Breast epithelium (tissue), 4 donors: Measurements from ENCODE around the gene HNRNPL. TPM values are rescaled to one million over a fixed set of nuclear protein-coding genes. Genes with fewer than 3 reads are reported as not detected.

Experiments
- DNase-seq, 2 donors: peaks; one replicate each; pipeline ENCODE4 v3.0.0-alpha.2; 2019; ENCODE audit warnings: low spot score in 2 of 2
- H3K27ac ChIP-seq, 2 donors: fragments of 200-600 bp; sonication (generic) in 1 of 2; one replicate each; pipeline ENCODE4 v1.5.1; 2016 to 2019; ENCODE audit warnings: mild to moderate bottlenecking in 1 of 2
- H3K27me3 ChIP-seq, 2 donors: fragments of 200-600 bp; sonication (generic) in 1 of 2; one replicate each; pipeline versions ENCODE4 v1.5.1 to v1.6.0; 2017 to 2019; ENCODE audit warnings: control low read depth in 1 of 2, mild to moderate bottlenecking in 1 of 2
- H3K36me3 ChIP-seq: fragments of 200-600 bp; one replicate; pipeline ENCODE4 v1.5.1; 2019
- H3K4me1 ChIP-seq, 2 donors: fragments of 200-600 bp; sonication (generic); one replicate each; pipeline ENCODE4 v1.5.1; 2016 to 2019; ENCODE audit warnings: control low read depth in 1 of 2
- H3K4me3 ChIP-seq, 3 donors: fragments of 200-600 bp; sonication (generic); 1 replicate in 2 of 3; 2 replicates in 1 of 3; pipeline ENCODE4 v1.5.1; 2016 to 2019; ENCODE audit warnings: mild to moderate bottlenecking in 3 of 3, moderate library complexity in 2 of 3
- H3K9me3 ChIP-seq, 2 donors: fragments of 200-600 bp; sonication (generic) in 1 of 2; one replicate each; pipeline ENCODE4 v1.5.1; 2016 to 2019; ENCODE audit warnings: control low read depth in 1 of 2
- CTCF ChIP-seq, 3 donors: fragments of 450-650 bp; IDR thresholded peaks; one replicate each; pipeline ENCODE4 v1.5.1; 2016 to 2017; ENCODE audit warnings: antibody characterized with exemption in 3 of 3, mild to moderate bottlenecking in 3 of 3, moderate library complexity in 3 of 3
- POLR2A ChIP-seq: fragments of 450-650 bp; IDR thresholded peaks from one replicate; pipeline ENCODE4 v1.6.1; 2016; ENCODE audit warnings: antibody characterized with exemption, mild to moderate bottlenecking, moderate library complexity
- POLR2AphosphoS5 ChIP-seq, 3 donors: sonication (generic); formaldehyde crosslinking; IDR thresholded peaks; one replicate each; pipeline ENCODE4 v1.6.1; 2017; ENCODE audit warnings: antibody characterized with exemption in 3 of 3
- intact Hi-C: fragments of 100-400 bp; cut with DNase I; formaldehyde crosslinking; loops from one replicate; pipeline ENCODE4 v1.15.1; 2023; ENCODE audit warnings: low total_unique reads
- total RNA-seq, 3 donors: library from RNA; depleted of rRNA; stranded (reverse); fragments of >200 nt; gene quantifications; one replicate each; pipeline ENCODE4 v1.1.0, GENCODE V29; 2016

Gene HNRNPL
- total RNA-seq = 100 to 1,000 TPM; 164 to 193 (median 168) TPM

DNA sequence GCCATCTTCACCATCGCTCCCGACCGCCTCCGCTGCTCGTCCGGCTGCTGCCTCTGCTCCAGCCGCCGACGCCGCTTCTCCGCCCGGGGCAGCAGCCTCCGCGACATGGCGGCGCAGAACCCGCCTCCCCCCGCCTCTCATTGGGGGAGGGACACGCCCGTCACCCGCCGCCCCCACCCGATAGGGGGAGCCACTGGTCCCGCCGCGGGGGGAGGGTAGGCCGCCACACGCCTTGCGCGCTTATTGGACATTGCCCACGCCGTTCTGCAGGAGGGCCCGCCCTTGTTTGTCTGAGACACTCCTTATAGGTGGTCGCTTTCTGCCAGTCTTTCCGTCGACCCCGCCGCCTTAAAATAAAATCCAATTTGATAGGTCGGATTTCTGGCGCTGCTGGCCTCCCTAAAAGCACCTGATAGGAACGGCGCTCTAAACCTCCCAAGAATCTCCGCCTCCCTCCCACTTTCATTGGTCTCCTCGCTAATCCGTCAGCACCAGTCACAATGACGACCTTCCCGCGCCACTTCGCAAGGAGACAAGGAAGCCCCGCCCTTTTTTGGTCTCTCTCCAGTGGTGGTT lies at the start of gene HNRNPL:
HNRNPL (minus strand) TSS at position 127 of the 576 bp plus-strand sequence; CDS start at position 107, 20 bp downstream.
- no peaks in the 10 kb centered on the region for H3K27me3 ChIP-seq
- peaks cover 0 to 16% of the 10 kb centered on the region in 2 donors for H3K4me1 ChIP-seq
- TF ChIP-seq CTCF (IDR thresholded peaks at IDR 0.05) = peak; percentile 43 to 58 (median 48)
- peak; percentile 95 to 99 (median 97) for TF ChIP-seq POLR2AphosphoS5 (IDR thresholded peaks at IDR 0.05)
- TF ChIP-seq POLR2A = peak; percentile 89
- intact Hi-C loops = loop anchor here (5.0 kb wide), 1 partner anchor 203 kb away; the partner anchor contains the start of gene ACTN4
- peak within 1 kb of the TSS; percentile 85 to 98 (median 96) for H3K4me3 ChIP-seq
- peak; percentile 100 for DNase-seq
- H3K36me3 ChIP-seq = peaks cover 11% of the 10 kb centered on the region
- peak within 1 kb of the TSS; percentile 100 for H3K27ac ChIP-seq
- H3K9me3 ChIP-seq = no peaks in the 10 kb centered on the region

- Histone ChIP-seq H3K36me3 (no peaks in the 10 kb centered on the region), H3K27me3 (no peaks in the 10 kb centered on the region), H3K4me1 (peaks cover 0 to 6% of the 10 kb centered on the region in 2 donors), H3K9me3 (no peaks in the 10 kb centered on the region), H3K27ac (peak overlapping the region; percentile 92 to 94), H3K4me3 (peak overlapping the region; percentile 67 to 94 (median 91))
- no peak for TF ChIP-seq CTCF (IDR thresholded peaks at IDR 0.05)
- intact Hi-C loops = no loop called here
- DNase-seq = peak in 1 of 2 donors; percentile 50
Measured at GRCh38 chr19:38898788-38899446, 49.1 kb upstream of the HNRNPL start.

DNA sequence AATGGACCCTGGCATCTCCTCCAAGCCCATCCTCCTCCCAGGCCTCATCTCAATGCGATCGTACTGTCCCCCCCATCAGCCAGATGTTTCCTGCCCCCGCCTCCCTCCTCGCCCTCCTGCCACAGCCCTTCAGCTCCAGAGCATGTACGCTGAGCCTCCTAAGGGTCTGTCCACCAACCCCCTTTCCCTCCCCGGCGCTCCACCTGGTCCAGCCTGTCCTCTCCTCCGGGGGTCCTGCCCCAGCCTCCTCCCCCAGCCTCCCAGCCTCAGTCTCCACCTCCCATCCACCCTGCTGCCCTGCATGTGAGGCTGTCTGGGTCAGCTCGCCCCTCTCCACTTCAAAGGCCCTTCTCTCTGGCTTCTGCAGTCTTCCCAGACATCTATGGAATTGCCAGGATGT lies 45.2 kb upstream of the HNRNPL start:
- Histone ChIP-seq H3K4me1 (no peaks in the 10 kb centered on the region), H3K36me3 (no peaks in the 10 kb centered on the region), H3K27me3 (no peaks in the 10 kb centered on the region), H3K4me3 (no peak overlapping the region), H3K27ac (no peak overlapping the region), H3K9me3 (no peaks in the 10 kb centered on the region)
- no peak for TF ChIP-seq POLR2AphosphoS5 (IDR thresholded peaks at IDR 0.05)
- no peak for TF ChIP-seq CTCF (IDR thresholded peaks at IDR 0.05)
- TF ChIP-seq POLR2A = no peak
- intact Hi-C loops = no loop called here
- DNase-seq = no peak

GRCh38 chr19:38893341-38893771 lies 43.6 kb upstream of the HNRNPL start:
- peak overlapping the region; percentile 45 to 63 for H3K27ac ChIP-seq
- TF ChIP-seq POLR2AphosphoS5 (IDR thresholded peaks at IDR 0.05) = no peak
- TF ChIP-seq POLR2A = no peak
- no peak for TF ChIP-seq CTCF (IDR thresholded peaks at IDR 0.05)
- intact Hi-C loops = no loop called here
- H3K36me3 ChIP-seq = no peaks in the 10 kb centered on the region
- no peaks in the 10 kb centered on the region for H3K4me1 ChIP-seq
- no peaks in the 10 kb centered on the region for H3K9me3 ChIP-seq
- H3K4me3 ChIP-seq = no peak overlapping the region
- H3K27me3 ChIP-seq = no peaks in the 10 kb centered on the region
- DNase-seq = no peak

DNA sequence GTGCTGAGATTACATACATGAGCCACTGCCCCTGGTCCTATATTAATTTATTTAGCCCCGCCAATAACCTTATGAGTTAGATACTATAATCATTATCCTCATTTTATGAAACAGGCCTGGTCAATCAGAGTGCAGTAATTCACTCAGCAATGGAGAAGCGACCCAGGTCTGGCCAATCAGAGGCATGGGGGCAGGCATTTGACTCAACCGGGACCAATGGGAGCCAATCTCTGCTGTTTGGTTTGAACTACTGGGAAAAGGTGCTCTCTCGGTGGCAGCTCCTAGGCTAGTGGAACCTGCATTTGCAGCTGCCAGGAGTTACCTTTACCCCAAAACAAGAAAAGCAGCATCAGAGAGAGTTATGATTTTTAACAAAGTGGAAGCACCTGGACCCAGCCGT lies 43.1 kb upstream of the HNRNPL start:
- no peak overlapping the region for H3K4me3 ChIP-seq
- H3K27ac ChIP-seq = peak overlapping the region; percentile 45 to 63
- intact Hi-C loops = no loop called here

More for the DNA sequence above, 43.1 kb upstream of the HNRNPL start:
- Histone ChIP-seq H3K4me1 (no peaks in the 10 kb centered on the region), H3K9me3 (no peaks in the 10 kb centered on the region), H3K27me3 (no peaks in the 10 kb centered on the region), H3K36me3 (no peaks in the 10 kb centered on the region)
- no peak for TF ChIP-seq POLR2AphosphoS5 (IDR thresholded peaks at IDR 0.05)
- no peak for TF ChIP-seq POLR2A
- DNase-seq = no peak
